Progenitor cell of endocrine pancreas (in vitro differentiated cells): ENCODE data around the gene FNDC3A. TPM values are rescaled to one million over a fixed set of nuclear protein-coding genes. Genes with fewer than 3 reads are reported as not detected.

ENCODE experiments used
- DNase-seq: peaks from one replicate; pipeline ENCODE4 v3.0.0; 2021; ENCODE audit warnings: low spot score; ENCODE audit not compliant: unreplicated experiment
- H3K27ac Mint-ChIP-seq: 2 replicates; pipeline ENCODE4 v1.8.0; 2021; ENCODE audit warnings: mild to moderate bottlenecking, moderate library complexity, mixed read lengths
- H3K27me3 Mint-ChIP-seq: 2 replicates; pipeline ENCODE4 v1.8.0; 2021; ENCODE audit warnings: mixed read lengths
- H3K36me3 Mint-ChIP-seq: 2 replicates; pipeline ENCODE4 v1.8.0; 2022; ENCODE audit warnings: mixed read lengths; ENCODE audit not compliant: insufficient read depth
- H3K4me1 Mint-ChIP-seq: 2 replicates; pipeline ENCODE4 v1.8.0; 2021; ENCODE audit warnings: low read depth, mixed read lengths
- H3K4me3 Mint-ChIP-seq: 2 replicates; pipeline ENCODE4 v1.8.0; 2021; ENCODE audit warnings: low read depth, mild to moderate bottlenecking, moderate library complexity, mixed read lengths
- H3K9me3 Mint-ChIP-seq: 2 replicates; pipeline ENCODE4 v1.8.0; 2021; ENCODE audit warnings: low read depth, mixed read lengths
- CTCF ChIP-seq: fragments of 200-600 bp; sonication (generic); IDR thresholded peaks from one replicate; pipeline ENCODE4 v1.5.0; 2021; ENCODE audit warnings: antibody characterized with exemption, mild to moderate bottlenecking; ENCODE audit not compliant: unreplicated experiment
- long read RNA-seq: library from polyadenylated mRNA; unstranded; transcript quantifications from one replicate; pipeline ENCODE4 v2.0.0, GENCODE V29; 2020
- total RNA-seq: library from RNA; stranded (reverse); gene quantifications from 2 replicates; pipeline ENCODE4 v1.2.1, GENCODE V29; 2021

Gene FNDC3A
- total RNA-seq = 111 and 116 TPM in 2 replicates
- long read RNA-seq, full-length matches to known transcripts = 4 of 189 reads
- long read RNA-seq, partial matches to known transcripts = 141 of 189 reads
- long read RNA-seq, other reads (novel, unspliced or antisense) = 44 of 189 reads

DNA sequence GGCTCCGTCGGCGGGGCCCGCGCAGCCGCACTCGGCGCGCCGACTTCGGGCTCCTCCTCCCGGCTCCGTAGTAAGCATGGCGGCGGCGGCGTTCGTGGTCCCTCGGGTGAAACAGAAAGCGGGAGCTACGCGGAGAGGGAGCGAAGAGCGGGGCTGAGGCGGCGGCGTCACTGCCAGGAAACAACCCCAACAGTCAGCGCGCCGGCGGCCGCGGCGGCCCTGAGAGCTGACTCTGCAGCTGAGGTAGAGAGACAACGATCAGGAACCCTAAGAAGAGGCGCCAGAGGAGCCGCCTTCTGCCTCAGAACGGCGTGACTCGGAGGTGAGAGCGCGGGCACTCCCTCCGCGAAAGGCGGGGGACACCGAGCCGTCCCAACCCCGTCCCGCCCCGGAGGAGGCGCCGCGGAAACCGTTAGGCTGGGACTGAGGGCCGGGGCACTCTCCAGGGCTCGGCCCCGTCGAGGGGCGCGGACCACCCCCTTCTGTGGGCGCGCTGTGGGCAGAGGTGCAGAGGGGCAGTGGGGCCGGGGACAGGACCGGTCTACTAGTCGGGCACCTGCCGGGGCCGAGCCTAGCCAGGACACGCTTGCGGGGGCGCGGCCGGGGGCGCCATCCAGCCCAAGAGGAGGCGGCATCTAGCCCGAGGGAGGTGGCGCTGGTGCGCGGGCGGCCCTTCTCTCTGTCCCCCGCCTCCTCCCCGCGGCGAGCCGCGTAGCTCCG lies at the start of gene FNDC3A:
FNDC3A (plus strand) TSS at position 57 of the 720 bp plus-strand sequence. CDS start 30,279 bp downstream, outside the sequence.
- Mint-ChIP-seq H3K27ac (peak within 1 kb of the TSS; percentile 98), H3K4me1 (peaks cover 29% of the 10 kb centered on the region), H3K27me3 (no peaks in the 10 kb centered on the region), H3K36me3 (peaks cover 6% of the 10 kb centered on the region), H3K9me3 (peaks cover 7% of the 10 kb centered on the region), H3K4me3 (peak within 1 kb of the TSS; percentile 96)
- DNase-seq = peak; percentile 69
- peak; percentile 22 for TF ChIP-seq CTCF

- DNase-seq = no peak
- peaks cover 4% of the 10 kb centered on the region for H3K4me1 Mint-ChIP-seq
- no peak for TF ChIP-seq CTCF
- H3K36me3 Mint-ChIP-seq = no peaks in the 10 kb centered on the region
- no peak overlapping the region for H3K4me3 Mint-ChIP-seq
- peaks cover 11% of the 10 kb centered on the region for H3K9me3 Mint-ChIP-seq
- H3K27ac Mint-ChIP-seq = no peak overlapping the region
- H3K27me3 Mint-ChIP-seq = peaks cover 3% of the 10 kb centered on the region
Measured at GRCh38 chr13:48928757-48929430, 46.8 kb upstream of the FNDC3A start.

DNA sequence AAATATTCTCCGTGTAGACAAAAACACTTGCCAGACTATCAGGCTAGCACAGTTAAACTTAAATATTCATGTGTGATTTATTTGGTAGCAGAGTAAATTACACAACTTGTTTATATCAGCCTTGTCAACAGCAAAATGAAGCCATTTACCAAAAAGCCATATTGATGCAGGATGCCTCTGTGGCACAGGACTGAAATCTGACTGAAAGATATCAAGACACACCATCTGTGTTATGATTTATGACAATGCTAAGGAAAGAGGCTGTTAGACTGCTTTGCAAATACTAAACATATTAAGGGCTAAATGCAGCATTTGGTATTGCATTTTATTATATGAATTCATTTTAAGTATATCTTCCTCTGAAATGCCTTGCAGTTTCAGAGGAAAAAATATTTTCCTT lies 44.8 kb upstream of the FNDC3A start:
- Mint-ChIP-seq H3K4me1 (peaks cover 4% of the 10 kb centered on the region), H3K27ac (no peak overlapping the region), H3K36me3 (no peaks in the 10 kb centered on the region), H3K9me3 (peaks cover 19% of the 10 kb centered on the region), H3K4me3 (no peak overlapping the region), H3K27me3 (peaks cover 3% of the 10 kb centered on the region)
- TF ChIP-seq CTCF = no peak
- DNase-seq = no peak

- no peaks in the 10 kb centered on the region for H3K36me3 Mint-ChIP-seq
- DNase-seq = no peak
- TF ChIP-seq CTCF = no peak
Measured at GRCh38 chr13:48938308-48938943, 37.3 kb upstream of the FNDC3A start.

GRCh38 chr13:48939728-48940127 lies 36.0 kb upstream of the FNDC3A start:
- DNase-seq = no peak
- no peak for TF ChIP-seq CTCF
- no peak overlapping the region for H3K4me3 Mint-ChIP-seq
- no peaks in the 10 kb centered on the region for H3K27me3 Mint-ChIP-seq
- peaks cover 13% of the 10 kb centered on the region for H3K4me1 Mint-ChIP-seq
- peaks cover under 1% of the 10 kb centered on the region for H3K9me3 Mint-ChIP-seq
- no peaks in the 10 kb centered on the region for H3K36me3 Mint-ChIP-seq
- no peak overlapping the region for H3K27ac Mint-ChIP-seq

More at GRCh38 chr13:48938308-48938943, 37.3 kb upstream of the FNDC3A start:
- Mint-ChIP-seq H3K9me3 (peaks cover 13% of the 10 kb centered on the region), H3K27me3 (no peaks in the 10 kb centered on the region), H3K4me3 (no peak overlapping the region), H3K4me1 (peaks cover 13% of the 10 kb centered on the region), H3K27ac (no peak overlapping the region)
